ENCODE data around the gene PLSCR4. TPM values are rescaled to one million over a fixed set of nuclear protein-coding genes. Genes with fewer than 3 reads are reported as not detected.
A peak's percentile ranks its signal among the peaks of the same experiment; 100 is the strongest.

PLSCR4 gene
- total RNA-seq, 1 experiment from 2014 or later, result 3.5 TPM

- BruUV-seq (replicated peaks), result no TSS peak
- in situ Hi-C loops (cut with HindIII; ENCODE audit: low pct_unique_long_range_greater_than_20kb, low sequenced_read_pairs), result no loop called here
- POLR2A ChIA-PET, result no interaction called here
Measured at GRCh38 chr3:146154316-146154715, 96.6 kb downstream of the PLSCR4 start.

GRCh38 chr3:146153429-146153828 lies 97.5 kb downstream of the PLSCR4 start:
- POLR2A ChIA-PET, result no interaction called here
- CTCF ChIA-PET, result interaction anchor here (0.9 to 1.5 kb wide), 2 partner anchors 36 to 88 kb away, joined by 4 to 6 read pairs; no protein-coding TSS in a partner anchor
- peak; percentile 33; the same call in 1 of the 2 replicates for ATAC-seq

More at GRCh38 chr3:146154316-146154715, 96.6 kb downstream of the PLSCR4 start:
- intact Hi-C loops (cut with micrococcal nuclease; ENCODE audit: unreplicated experiment), result no loop called here
- DNase-seq (ENCODE audit: low read depth, low spot score), result no peak
- CTCF ChIA-PET, result no interaction called here
- no peaks in the 10 kb centered on the region for H3K27me3 ChIP-seq (ENCODE audit: control insufficient read depth, insufficient read depth, low read length)
- peak overlapping the region; percentile 44; the same call in 1 of the 2 replicates for H3K27ac ChIP-seq (ENCODE audit: low read length)
- H3K4me3 ChIP-seq (ENCODE audit: low read depth in 2 of 2, low read length in 2 of 2), result no peak overlapping the region
- H3K9me3 ChIP-seq (ENCODE audit: control insufficient read depth, insufficient read depth, low read depth, low read length), result no peaks in the 10 kb centered on the region
- no peak for TF ChIP-seq REST (IDR thresholded peaks at IDR 0.05; ENCODE audit: insufficient read depth in 1 of 2, low read depth in 2 of 2, low read length in 1 of 2)
- TF ChIP-seq CTCF (IDR thresholded peaks at IDR 0.05), result no peak
- TF ChIP-seq TCF7L2 (IDR thresholded peaks at IDR 0.05; ENCODE audit: low read depth, low read length), result no peak
- no peak for TF ChIP-seq POLR2AphosphoS5 (IDR thresholded peaks at IDR 0.05; ENCODE audit: low read depth, low read length)
- TF ChIP-seq SIN3A (IDR thresholded peaks at IDR 0.05; ENCODE audit: borderline replicate concordance, insufficient read depth, low read depth, low read length), result no peak
- H3K36me3 ChIP-seq (ENCODE audit: control insufficient read depth, insufficient read depth, low read length), result no peaks in the 10 kb centered on the region; the same call in 1 of the 2 replicates
- peaks cover 63% of the 10 kb centered on the region for H3K4me1 ChIP-seq (ENCODE audit: control insufficient read depth, insufficient read depth, low read length)
- ATAC-seq, result no peak

More at GRCh38 chr3:146153429-146153828, 97.5 kb downstream of the PLSCR4 start:
- TF ChIP-seq TCF7L2 (IDR thresholded peaks at IDR 0.05; ENCODE audit: low read depth, low read length) (no peak), REST (IDR thresholded peaks at IDR 0.05; ENCODE audit: insufficient read depth in 1 of 2, low read depth in 2 of 2, low read length in 1 of 2) (no peak)
- Histone ChIP-seq H3K27ac (ENCODE audit: low read length) (peak overlapping the region; percentile 26; the same call in 1 of the 2 replicates), H3K4me1 (ENCODE audit: control insufficient read depth, insufficient read depth, low read length) (peaks cover 60% of the 10 kb centered on the region), H3K4me3 (ENCODE audit: low read depth in 2 of 2, low read length in 2 of 2) (no peak overlapping the region), H3K9me3 (ENCODE audit: control insufficient read depth, insufficient read depth, low read depth, low read length) (no peaks in the 10 kb centered on the region), H3K36me3 (ENCODE audit: control insufficient read depth, insufficient read depth, low read length) (no peaks in the 10 kb centered on the region; the same call in 1 of the 2 replicates), H3K27me3 (ENCODE audit: control insufficient read depth, insufficient read depth, low read length) (no peaks in the 10 kb centered on the region)
- BruUV-seq (replicated peaks), result no TSS peak
- no peak for DNase-seq (ENCODE audit: low read depth, low spot score)
- intact Hi-C loops (cut with micrococcal nuclease; ENCODE audit: unreplicated experiment) (no loop called here), in situ Hi-C loops (cut with HindIII; ENCODE audit: low pct_unique_long_range_greater_than_20kb, low sequenced_read_pairs) (no loop called here)
